ENCODE results near the gene WDR54. TPM values are rescaled to one million over a fixed set of nuclear protein-coding genes. Genes with fewer than 3 reads are reported as not detected.

WDR54 gene
- polyA plus RNA-seq, 1 of the 3 experiments (the other 2 are of a cell fraction): 61.6 TPM

DNA sequence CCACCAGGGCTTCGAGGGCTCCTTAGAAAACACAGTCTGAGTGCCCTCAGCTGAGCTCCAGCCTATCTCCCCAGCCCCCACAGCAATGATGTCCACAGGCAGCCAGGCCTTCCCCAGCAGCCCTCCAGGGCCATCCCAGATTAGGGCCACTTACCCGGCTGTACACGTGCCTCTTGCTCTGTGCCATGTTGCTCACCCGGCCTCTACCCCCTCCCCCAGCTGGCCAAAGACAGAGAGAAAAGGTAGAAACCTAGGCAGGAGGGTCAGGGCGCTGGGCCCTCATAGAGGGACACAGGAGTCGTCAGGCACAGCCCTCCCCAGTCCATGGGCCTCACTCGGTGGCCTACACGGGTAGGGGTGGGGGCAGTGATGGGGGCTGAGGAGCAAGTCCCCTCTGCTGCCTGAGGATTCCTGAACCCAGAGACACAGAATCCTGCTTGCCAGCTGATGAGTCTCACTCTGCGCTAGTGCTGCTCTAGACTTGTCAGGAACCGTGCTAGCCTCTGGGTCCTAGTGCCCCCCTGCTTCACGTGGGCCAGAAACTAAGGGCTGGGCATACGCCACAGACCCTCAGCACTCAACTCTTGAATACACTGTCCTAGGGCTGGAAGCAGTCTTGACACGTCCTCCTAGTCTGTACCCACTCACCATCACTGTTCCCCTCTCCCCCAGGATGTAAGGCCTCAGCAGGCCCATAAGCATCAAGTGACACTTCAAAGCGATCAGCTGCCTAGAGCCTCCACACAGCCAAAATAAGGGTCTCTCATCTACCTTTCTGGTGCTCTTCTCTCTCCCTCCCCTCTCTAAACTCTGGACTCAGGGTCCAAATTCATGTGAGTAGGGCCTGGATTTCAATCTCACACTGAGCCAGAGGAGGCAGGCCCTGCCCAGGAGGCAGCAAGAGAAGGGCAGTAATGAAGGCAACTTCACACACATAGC lies 41.4 kb upstream of the WDR54 start, which contains the start of gene DCTN1:
Gene DCTN1, minus strand, starts transcription at position 461 of the 939 bp plus-strand sequence. Its CDS starts 274 bp downstream, at position 187.
- H3K79me2 ChIP-seq (ENCODE audit: insufficient read depth): peaks cover 59% of the 10 kb centered on the region
- H3K9me2 ChIP-seq: no peaks in the 10 kb centered on the region
- POLR2A ChIA-PET: interaction anchor here (1.0 to 1.3 kb wide), 2 partner anchors 12 to 41 kb away, joined by 3 to 5 read pairs; no protein-coding TSS in a partner anchor
- CTCF ChIA-PET: interaction anchor here (1.7 to 1.9 kb wide), 2 partner anchors 12 to 46 kb away, joined by 7 to 10 read pairs; no protein-coding TSS in a partner anchor
- H3F3A ChIP-seq (replicated peaks; ENCODE audit: insufficient read depth): peaks cover 5% of the 10 kb centered on the region
- no peaks in the 10 kb centered on the region for H3K27me3 ChIP-seq (ENCODE audit: insufficient read depth)
- peak within 1 kb of the TSS; percentile 37 to 62; a peak in 3 of 4 replicates for H3K27ac ChIP-seq (ENCODE audit: low read depth in 2 of 2, low read length in 1 of 2)
- peak; percentile 83 for DNase-seq
- H3K36me3 ChIP-seq (replicated peaks in 1 of 2; ENCODE audit: control insufficient read depth in 1 of 2, insufficient read depth in 2 of 2, low read length in 1 of 2): peaks cover 0 to 34% of the 10 kb centered on the region in 2 experiments
- WGBS (ENCODE audit: low lambda C conversion rate): 35% methylated on average over 9 of the region's 14 CpGs
- H4K20me1 ChIP-seq (ENCODE audit: insufficient read depth): peaks cover 56% of the 10 kb centered on the region
- peaks cover 7 to 20% of the 10 kb centered on the region in 2 experiments; a peak in 2 of 4 replicates for H3K4me1 ChIP-seq (ENCODE audit: control insufficient read depth in 1 of 2, insufficient read depth in 2 of 2, low read depth in 1 of 2, low read length in 1 of 2)
- peak within 1 kb of the TSS; percentile 46 to 47 for H3K4me3 ChIP-seq (ENCODE audit: low read depth in 2 of 2, low read length in 1 of 2)
- no peak within 1 kb of the TSS for H2AFZ ChIP-seq (ENCODE audit: low read depth)
- H3K4me2 ChIP-seq: peak within 1 kb of the TSS; percentile 93
- peak within 1 kb of the TSS; percentile 54; the same call in 1 of the 2 replicates for H3K9ac ChIP-seq
- H3K9me3 ChIP-seq: no peaks in the 10 kb centered on the region
- TF ChIP-seq ZBTB33 (IDR thresholded peaks at IDR 0.05; ENCODE audit: borderline replicate concordance, low read depth) (no peak), TCF12 (IDR thresholded peaks at IDR 0.05) (no peak), GABPA (IDR thresholded peaks at IDR 0.05; ENCODE audit: low read depth) (no peak), SMC3 (IDR thresholded peaks at IDR 0.05; ENCODE audit: low read depth, low read length) (no peak), POLR2AphosphoS5 (IDR thresholded peaks at IDR 0.05; ENCODE audit: low read depth, low read length) (no peak), GATA2 (CRISPR knock-in tag; IDR thresholded peaks at IDR 0.05) (peak; percentile 9; the same call in 1 of the 2 replicates), EP300 (IDR thresholded peaks at IDR 0.05; ENCODE audit: borderline replicate concordance in 1 of 2, low read depth in 1 of 2, low read length in 1 of 2) (no peak), NRF1 (IDR thresholded peaks at IDR 0.05; ENCODE audit: low read depth, low read length) (no peak), FOXM1 (IDR thresholded peaks at IDR 0.05; ENCODE audit: low read depth) (no peak), CHD2 (IDR thresholded peaks at IDR 0.05; ENCODE audit: low read length, partially characterized antibody) (peak; percentile 31), JUND (IDR thresholded peaks at IDR 0.05) (no peak), IRF3 (IDR thresholded peaks at IDR 0.05; ENCODE audit: low read depth, low read length) (no peak), FOSL2 (IDR thresholded peaks at IDR 0.05; ENCODE audit: borderline replicate concordance, low read depth) (no peak), MXI1 (IDR thresholded peaks at IDR 0.05; ENCODE audit: low read depth, low read length) (peak; percentile 73; the same call in 1 of the 2 replicates), ELF1 (IDR thresholded peaks at IDR 0.05) (no peak), PBX3 (IDR thresholded peaks at IDR 0.05) (peak; percentile 59), TAF1 (IDR thresholded peaks at IDR 0.05; ENCODE audit: borderline replicate concordance, low read depth, low read length) (no peak), RCOR1 (IDR thresholded peaks at IDR 0.05; ENCODE audit: low read length) (peak; percentile 17; the same call in 1 of the 2 replicates), SIN3A (IDR thresholded peaks at IDR 0.05; ENCODE audit: borderline replicate concordance, low read depth, low read length) (peak; percentile 83)
- TF ChIP-seq, protein P1, sequence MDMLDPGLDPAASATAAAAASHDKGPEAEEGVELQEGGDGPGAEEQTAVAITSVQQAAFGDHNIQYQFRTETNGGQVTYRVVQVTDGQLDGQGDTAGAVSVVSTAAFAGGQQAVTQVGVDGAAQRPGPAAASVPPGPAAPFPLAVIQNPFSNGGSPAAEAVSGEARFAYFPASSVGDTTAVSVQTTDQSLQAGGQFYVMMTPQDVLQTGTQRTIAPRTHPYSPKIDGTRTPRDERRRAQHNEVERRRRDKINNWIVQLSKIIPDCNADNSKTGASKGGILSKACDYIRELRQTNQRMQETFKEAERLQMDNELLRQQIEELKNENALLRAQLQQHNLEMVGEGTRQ (IDR thresholded peaks at IDR 0.05; ENCODE audit: borderline replicate concordance, low read depth, low read length): no peak
- TF ChIP-seq, protein P2, sequence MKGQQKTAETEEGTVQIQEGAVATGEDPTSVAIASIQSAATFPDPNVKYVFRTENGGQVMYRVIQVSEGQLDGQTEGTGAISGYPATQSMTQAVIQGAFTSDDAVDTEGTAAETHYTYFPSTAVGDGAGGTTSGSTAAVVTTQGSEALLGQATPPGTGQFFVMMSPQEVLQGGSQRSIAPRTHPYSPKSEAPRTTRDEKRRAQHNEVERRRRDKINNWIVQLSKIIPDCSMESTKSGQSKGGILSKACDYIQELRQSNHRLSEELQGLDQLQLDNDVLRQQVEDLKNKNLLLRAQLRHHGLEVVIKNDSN (IDR thresholded peaks at IDR 0.05; ENCODE audit: borderline replicate concordance, low read depth): peak; percentile 61; the same call in 1 of the 2 replicates
- TF ChIP-seq, protein P3, sequence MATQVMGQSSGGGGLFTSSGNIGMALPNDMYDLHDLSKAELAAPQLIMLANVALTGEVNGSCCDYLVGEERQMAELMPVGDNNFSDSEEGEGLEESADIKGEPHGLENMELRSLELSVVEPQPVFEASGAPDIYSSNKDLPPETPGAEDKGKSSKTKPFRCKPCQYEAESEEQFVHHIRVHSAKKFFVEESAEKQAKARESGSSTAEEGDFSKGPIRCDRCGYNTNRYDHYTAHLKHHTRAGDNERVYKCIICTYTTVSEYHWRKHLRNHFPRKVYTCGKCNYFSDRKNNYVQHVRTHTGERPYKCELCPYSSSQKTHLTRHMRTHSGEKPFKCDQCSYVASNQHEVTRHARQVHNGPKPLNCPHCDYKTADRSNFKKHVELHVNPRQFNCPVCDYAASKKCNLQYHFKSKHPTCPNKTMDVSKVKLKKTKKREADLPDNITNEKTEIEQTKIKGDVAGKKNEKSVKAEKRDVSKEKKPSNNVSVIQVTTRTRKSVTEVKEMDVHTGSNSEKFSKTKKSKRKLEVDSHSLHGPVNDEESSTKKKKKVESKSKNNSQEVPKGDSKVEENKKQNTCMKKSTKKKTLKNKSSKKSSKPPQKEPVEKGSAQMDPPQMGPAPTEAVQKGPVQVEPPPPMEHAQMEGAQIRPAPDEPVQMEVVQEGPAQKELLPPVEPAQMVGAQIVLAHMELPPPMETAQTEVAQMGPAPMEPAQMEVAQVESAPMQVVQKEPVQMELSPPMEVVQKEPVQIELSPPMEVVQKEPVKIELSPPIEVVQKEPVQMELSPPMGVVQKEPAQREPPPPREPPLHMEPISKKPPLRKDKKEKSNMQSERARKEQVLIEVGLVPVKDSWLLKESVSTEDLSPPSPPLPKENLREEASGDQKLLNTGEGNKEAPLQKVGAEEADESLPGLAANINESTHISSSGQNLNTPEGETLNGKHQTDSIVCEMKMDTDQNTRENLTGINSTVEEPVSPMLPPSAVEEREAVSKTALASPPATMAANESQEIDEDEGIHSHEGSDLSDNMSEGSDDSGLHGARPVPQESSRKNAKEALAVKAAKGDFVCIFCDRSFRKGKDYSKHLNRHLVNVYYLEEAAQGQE (IDR thresholded peaks at IDR 0.05; ENCODE audit: low read depth, low read length): no peak
